Measurements from ENCODE around the gene PDSS2. TPM values are rescaled to one million over a fixed set of nuclear protein-coding genes. Genes with fewer than 3 reads are reported as not detected.
"Not testable (repeated sequence)": the region's sequence is repeated elsewhere in the genome, so short reads cannot be mapped to it uniquely, and the experiment has no call there.

PDSS2 gene
- total RNA-seq, 2 experiments from 2014 or later = 11.4 to 11.7 TPM

- no peak overlapping the region for H3K27ac Mint-ChIP-seq
- ChIA-PET CTCF (interaction anchor here (1.2 kb wide), 1 partner anchor 26 kb away, joined by 3 read pairs; no protein-coding TSS in a partner anchor), POLR2A (no interaction called here)
- ATAC-seq (no peak), DNase-seq (no peak)
- H3K9me3 Mint-ChIP-seq (ENCODE audit: low read depth) = no peaks in the 10 kb centered on the region
- intact Hi-C loops (cut with DNase I, micrococcal nuclease) = no loop called here
- H3K36me3 Mint-ChIP-seq (ENCODE audit: low read depth) = no peaks in the 10 kb centered on the region
- no peak overlapping the region for H3K4me3 Mint-ChIP-seq
- H3K4me1 Mint-ChIP-seq = no peaks in the 10 kb centered on the region
- no peaks in the 10 kb centered on the region for H3K27me3 Mint-ChIP-seq
Measured at GRCh38 chr6:107173779-107174178, 285.6 kb downstream of the PDSS2 start.

- ATAC-seq (no peak), DNase-seq (no peak)
- no peak overlapping the region for H3K4me3 Mint-ChIP-seq
- no peaks in the 10 kb centered on the region for H3K9me3 Mint-ChIP-seq (ENCODE audit: low read depth)
- H3K27me3 Mint-ChIP-seq = no peaks in the 10 kb centered on the region
- H3K27ac Mint-ChIP-seq = no peak overlapping the region
- ChIA-PET POLR2A (no interaction called here), CTCF (no interaction called here)
- H3K4me1 Mint-ChIP-seq = no peaks in the 10 kb centered on the region
- no peaks in the 10 kb centered on the region for H3K36me3 Mint-ChIP-seq (ENCODE audit: low read depth)
- intact Hi-C loops (cut with DNase I, micrococcal nuclease) = no loop called here
Measured at GRCh38 chr6:107171513-107171912, 287.9 kb downstream of the PDSS2 start.

GRCh38 chr6:107164299-107164698 is 295.1 kb downstream of the PDSS2 start:
- H3K4me3 Mint-ChIP-seq; ATAC-seq; POLR2A ChIA-PET; H3K27ac Mint-ChIP-seq; intact Hi-C loops (cut with DNase I, micrococcal nuclease); CTCF ChIA-PET; H3K9me3 Mint-ChIP-seq (ENCODE audit: low read depth); H3K36me3 Mint-ChIP-seq (ENCODE audit: low read depth); H3K27me3 Mint-ChIP-seq; H3K4me1 Mint-ChIP-seq; DNase-seq: not testable (repeated sequence)

- no peak for ATAC-seq
- H3K9me3 Mint-ChIP-seq (ENCODE audit: low read depth) = no peaks in the 10 kb centered on the region
- H3K27ac Mint-ChIP-seq = no peak overlapping the region
- H3K4me1 Mint-ChIP-seq = no peaks in the 10 kb centered on the region
- H3K4me3 Mint-ChIP-seq = no peak overlapping the region
- ChIA-PET CTCF (no interaction called here), POLR2A (no interaction called here)
- no peak for DNase-seq
- H3K27me3 Mint-ChIP-seq = no peaks in the 10 kb centered on the region
- no peaks in the 10 kb centered on the region for H3K36me3 Mint-ChIP-seq (ENCODE audit: low read depth)
- intact Hi-C loops (cut with DNase I, micrococcal nuclease) = no loop called here
Measured at GRCh38 chr6:107161521-107161920, 297.8 kb downstream of the PDSS2 start.

- Mint-ChIP-seq H3K36me3 (ENCODE audit: low read depth) (no peaks in the 10 kb centered on the region), H3K27me3 (no peaks in the 10 kb centered on the region), H3K4me1 (no peaks in the 10 kb centered on the region), H3K9me3 (ENCODE audit: low read depth) (no peaks in the 10 kb centered on the region), H3K4me3 (no peak overlapping the region), H3K27ac (no peak overlapping the region)
- ATAC-seq (no peak), DNase-seq (no peak)
- intact Hi-C loops (cut with DNase I, micrococcal nuclease) = no loop called here
- ChIA-PET CTCF (no interaction called here), POLR2A (no interaction called here)
Measured at GRCh38 chr6:107156617-107157016, 302.7 kb downstream of the PDSS2 start.

GRCh38 chr6:107154801-107155160 is 304.6 kb downstream of the PDSS2 start:
- ATAC-seq (no peak), DNase-seq (no peak)
- H3K4me1 Mint-ChIP-seq = no peaks in the 10 kb centered on the region
- no peak overlapping the region for H3K27ac Mint-ChIP-seq
- no peak overlapping the region for H3K4me3 Mint-ChIP-seq
- POLR2A ChIA-PET = no interaction called here
- H3K36me3 Mint-ChIP-seq (ENCODE audit: low read depth) = no peaks in the 10 kb centered on the region
- H3K9me3 Mint-ChIP-seq (ENCODE audit: low read depth) = no peaks in the 10 kb centered on the region
- intact Hi-C loops (cut with DNase I, micrococcal nuclease) = no loop called here
- no peaks in the 10 kb centered on the region for H3K27me3 Mint-ChIP-seq
- CTCF ChIA-PET = interaction anchor here (0.6 to 0.8 kb wide), 2 partner anchors 24 to 549 kb away, joined by 3 read pairs; no protein-coding TSS in a partner anchor

- no peak for ATAC-seq
- no peaks in the 10 kb centered on the region for H3K36me3 Mint-ChIP-seq (ENCODE audit: low read depth)
Measured at GRCh38 chr6:107154131-107154800, 305.1 kb downstream of the PDSS2 start.

GRCh38 chr6:107152638-107153430 is 306.5 kb downstream of the PDSS2 start:
- CTCF ChIA-PET = interaction anchor here (1.4 kb wide), 1 partner anchor 20 kb away, joined by 4 read pairs; no protein-coding TSS in a partner anchor
- Mint-ChIP-seq H3K27ac (no peak overlapping the region), H3K4me1 (no peaks in the 10 kb centered on the region), H3K4me3 (no peak overlapping the region), H3K27me3 (no peaks in the 10 kb centered on the region), H3K36me3 (ENCODE audit: low read depth) (no peaks in the 10 kb centered on the region), H3K9me3 (ENCODE audit: low read depth) (no peaks in the 10 kb centered on the region)
- ATAC-seq (no peak), DNase-seq (no peak)
- POLR2A ChIA-PET = interaction anchor here (0.6 kb wide), 1 partner anchor 43 kb away, joined by 3 read pairs; no protein-coding TSS in a partner anchor
- intact Hi-C loops (cut with DNase I, micrococcal nuclease) = no loop called here

More at GRCh38 chr6:107154131-107154800, 305.1 kb downstream of the PDSS2 start:
- intact Hi-C loops (cut with DNase I, micrococcal nuclease) = no loop called here
- ChIA-PET POLR2A (no interaction called here), CTCF (interaction anchor here (0.6 to 0.8 kb wide), 2 partner anchors 25 to 549 kb away, joined by 3 read pairs; no protein-coding TSS in a partner anchor)
- no peaks in the 10 kb centered on the region for H3K4me1 Mint-ChIP-seq
- H3K4me3 Mint-ChIP-seq = no peak overlapping the region
- no peak overlapping the region for H3K27ac Mint-ChIP-seq
- no peak for DNase-seq
- no peaks in the 10 kb centered on the region for H3K9me3 Mint-ChIP-seq (ENCODE audit: low read depth)
- H3K27me3 Mint-ChIP-seq = no peaks in the 10 kb centered on the region

- no peak overlapping the region for H3K27ac Mint-ChIP-seq
- CTCF ChIA-PET = interaction anchor here (0.6 kb wide), 1 partner anchor 11 kb away, joined by 3 read pairs; no protein-coding TSS in a partner anchor
- POLR2A ChIA-PET = no interaction called here
- H3K4me1 Mint-ChIP-seq = no peaks in the 10 kb centered on the region
- no peak overlapping the region for H3K4me3 Mint-ChIP-seq
- DNase-seq (no peak), ATAC-seq (no peak)
- no peaks in the 10 kb centered on the region for H3K9me3 Mint-ChIP-seq (ENCODE audit: low read depth)
- no peaks in the 10 kb centered on the region for H3K36me3 Mint-ChIP-seq (ENCODE audit: low read depth)
- intact Hi-C loops (cut with DNase I, micrococcal nuclease) = no loop called here
- H3K27me3 Mint-ChIP-seq = no peaks in the 10 kb centered on the region
Measured at GRCh38 chr6:107144666-107145065, 314.7 kb downstream of the PDSS2 start.

GRCh38 chr6:107144014-107144413 is 315.4 kb downstream of the PDSS2 start:
- no peak overlapping the region for H3K27ac Mint-ChIP-seq
- ChIA-PET POLR2A (no interaction called here), CTCF (no interaction called here)
- no peak overlapping the region for H3K4me3 Mint-ChIP-seq
- no peaks in the 10 kb centered on the region for H3K9me3 Mint-ChIP-seq (ENCODE audit: low read depth)
- no peaks in the 10 kb centered on the region for H3K27me3 Mint-ChIP-seq
- H3K36me3 Mint-ChIP-seq (ENCODE audit: low read depth) = no peaks in the 10 kb centered on the region
- ATAC-seq = no peak
- intact Hi-C loops (cut with DNase I, micrococcal nuclease) = no loop called here
- H3K4me1 Mint-ChIP-seq = no peaks in the 10 kb centered on the region
- no peak for DNase-seq

- H3K27ac Mint-ChIP-seq = no peak overlapping the region
Measured at GRCh38 chr6:107140581-107140980, 318.8 kb downstream of the PDSS2 start.

GRCh38 chr6:107136324-107136723 is 323.0 kb downstream of the PDSS2 start:
- H3K36me3 Mint-ChIP-seq (ENCODE audit: low read depth); ATAC-seq; DNase-seq; intact Hi-C loops (cut with DNase I, micrococcal nuclease); H3K4me3 Mint-ChIP-seq; H3K27ac Mint-ChIP-seq; CTCF ChIA-PET; H3K4me1 Mint-ChIP-seq; POLR2A ChIA-PET; H3K9me3 Mint-ChIP-seq (ENCODE audit: low read depth); H3K27me3 Mint-ChIP-seq: not testable (repeated sequence)

More at GRCh38 chr6:107140581-107140980, 318.8 kb downstream of the PDSS2 start:
- Mint-ChIP-seq H3K4me3 (no peak overlapping the region), H3K36me3 (ENCODE audit: low read depth) (no peaks in the 10 kb centered on the region), H3K9me3 (ENCODE audit: low read depth) (no peaks in the 10 kb centered on the region), H3K4me1 (no peaks in the 10 kb centered on the region), H3K27me3 (no peaks in the 10 kb centered on the region)
- CTCF ChIA-PET = no interaction called here
- intact Hi-C loops (cut with DNase I, micrococcal nuclease) = no loop called here
- DNase-seq = no peak
- POLR2A ChIA-PET = no interaction called here
- ATAC-seq = no peak

All from activated CD4-positive, alpha-beta T cell treated with anti-CD3 and anti-CD28 coated beads for 36 hours (primary cell).